Measurements from ENCODE around the gene ABCB11.
A peak's percentile ranks its signal among the peaks of the same experiment; 100 is the strongest.

Gene ABCB11

GRCh38 chr2:169031202-169031601 is at the start of gene ABCB11:
Gene ABCB11, minus strand, starts transcription at chr2:169031324. Its CDS starts 13,199 bp downstream, at chr2:169018125.
- Histone ChIP-seq H3K27me3 (ENCODE audit: control insufficient read depth in 1 of 2, insufficient read depth in 2 of 2, low read length in 2 of 2) (no peaks in the 10 kb centered on the region), H3K27ac (ENCODE audit: low read depth, low read length) (no peak within 1 kb of the TSS), H3K36me3 (ENCODE audit: control insufficient read depth in 1 of 2, insufficient read depth in 2 of 2, low read length in 2 of 2) (no peaks in the 10 kb centered on the region), H3K4me3 (ENCODE audit: low read depth in 1 of 2, low read length in 2 of 2) (no peak within 1 kb of the TSS), H3K4me1 (ENCODE audit: control insufficient read depth in 1 of 2, insufficient read depth in 2 of 2, low read length in 2 of 2) (peaks cover 0 to 6% of the 10 kb centered on the region in 2 donors), H3K9ac (ENCODE audit: low read depth in 1 of 2, low read length in 2 of 2) (no peak within 1 kb of the TSS), H3K9me3 (ENCODE audit: control insufficient read depth in 1 of 2, low read length in 2 of 2) (no peaks in the 10 kb centered on the region)

GRCh38 chr2:169080250-169081069 is 49.3 kb upstream of the ABCB11 start:
- Histone ChIP-seq H3K27ac (ENCODE audit: low read depth, low read length) (no peak overlapping the region), H3K36me3 (ENCODE audit: control insufficient read depth in 1 of 2, insufficient read depth in 2 of 2, low read length in 2 of 2) (no peaks in the 10 kb centered on the region), H3K9me3 (ENCODE audit: control insufficient read depth in 1 of 2, low read length in 2 of 2) (no peaks in the 10 kb centered on the region), H3K4me3 (ENCODE audit: low read depth in 1 of 2, low read length in 2 of 2) (no peak overlapping the region), H3K4me1 (ENCODE audit: control insufficient read depth in 1 of 2, insufficient read depth in 2 of 2, low read length in 2 of 2) (no peaks in the 10 kb centered on the region), H3K9ac (ENCODE audit: low read depth in 1 of 2, low read length in 2 of 2) (no peak overlapping the region), H3K27me3 (ENCODE audit: control insufficient read depth in 1 of 2, insufficient read depth in 2 of 2, low read length in 2 of 2) (peaks cover 0 to 4% of the 10 kb centered on the region in 2 donors)

GRCh38 chr2:169077674-169078240 is 46.6 kb upstream of the ABCB11 start:
- no peaks in the 10 kb centered on the region for H3K9me3 ChIP-seq (ENCODE audit: control insufficient read depth in 1 of 2, low read length in 2 of 2)
- H3K9ac ChIP-seq (ENCODE audit: low read depth in 1 of 2, low read length in 2 of 2) = no peak overlapping the region
- H3K4me3 ChIP-seq (ENCODE audit: low read depth in 1 of 2, low read length in 2 of 2) = no peak overlapping the region
- H3K4me1 ChIP-seq (ENCODE audit: control insufficient read depth in 1 of 2, insufficient read depth in 2 of 2, low read length in 2 of 2) = peaks cover 0 to 4% of the 10 kb centered on the region in 2 donors
- H3K27ac ChIP-seq (ENCODE audit: low read depth, low read length) = no peak overlapping the region
- H3K36me3 ChIP-seq (ENCODE audit: control insufficient read depth in 1 of 2, insufficient read depth in 2 of 2, low read length in 2 of 2) = no peaks in the 10 kb centered on the region
- H3K27me3 ChIP-seq (ENCODE audit: control insufficient read depth in 1 of 2, insufficient read depth in 2 of 2, low read length in 2 of 2) = peaks cover 0 to 4% of the 10 kb centered on the region in 2 donors

DNA sequence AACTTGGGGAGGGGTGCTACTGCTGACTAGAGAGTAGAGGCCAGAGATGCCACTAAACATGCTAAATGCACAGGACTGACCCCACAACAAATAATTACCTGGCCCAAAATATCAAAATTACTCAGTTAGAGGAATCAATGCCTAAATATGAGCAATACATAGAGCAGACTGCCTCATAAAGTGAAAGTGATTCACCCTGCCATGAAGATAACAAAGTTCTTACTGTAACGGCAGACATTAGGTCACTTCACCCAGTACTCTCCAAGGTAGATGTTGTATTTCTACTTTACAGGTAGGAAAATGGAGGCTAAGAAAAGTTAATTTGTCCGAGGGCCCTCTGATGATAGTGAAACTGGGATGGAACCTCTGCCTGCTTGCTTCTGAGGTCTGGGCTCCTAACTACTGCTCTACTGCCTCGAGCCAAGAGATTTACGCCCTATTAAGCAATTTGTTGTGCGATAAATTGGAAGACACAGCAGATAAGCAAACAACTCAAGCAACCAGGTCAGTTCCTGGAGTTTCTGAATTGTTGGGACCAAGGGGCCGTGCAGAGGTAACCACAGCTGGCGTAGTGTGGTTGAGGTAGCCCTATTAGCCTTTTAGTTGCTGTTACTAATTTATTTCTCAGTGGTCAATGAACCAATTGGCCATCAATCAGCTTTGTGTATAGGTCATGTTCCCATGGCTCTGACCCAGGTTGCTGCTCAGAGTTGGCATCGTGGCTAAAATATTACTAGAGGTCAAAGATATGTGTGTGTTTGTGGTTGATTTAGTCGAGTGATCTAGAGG is 43.0 kb upstream of the ABCB11 start:
- Histone ChIP-seq H3K27me3 (ENCODE audit: control insufficient read depth in 1 of 2, insufficient read depth in 2 of 2, low read length in 2 of 2) (peaks cover 4 to 7% of the 10 kb centered on the region in 2 donors), H3K9me3 (ENCODE audit: control insufficient read depth in 1 of 2, low read length in 2 of 2) (no peaks in the 10 kb centered on the region), H3K9ac (ENCODE audit: low read depth in 1 of 2, low read length in 2 of 2) (no peak overlapping the region), H3K27ac (ENCODE audit: low read depth, low read length) (no peak overlapping the region), H3K4me1 (ENCODE audit: control insufficient read depth in 1 of 2, insufficient read depth in 2 of 2, low read length in 2 of 2) (peaks cover 0 to 4% of the 10 kb centered on the region in 2 donors), H3K4me3 (ENCODE audit: low read depth in 1 of 2, low read length in 2 of 2) (peak overlapping the region in 1 of 2 donors; percentile 8), H3K36me3 (ENCODE audit: control insufficient read depth in 1 of 2, insufficient read depth in 2 of 2, low read length in 2 of 2) (no peaks in the 10 kb centered on the region)

GRCh38 chr2:169073211-169073962 is 42.3 kb upstream of the ABCB11 start:
- H3K27ac ChIP-seq (ENCODE audit: low read depth, low read length) = no peak overlapping the region
- no peak overlapping the region for H3K4me3 ChIP-seq (ENCODE audit: low read depth in 1 of 2, low read length in 2 of 2)

GRCh38 chr2:169072163-169072925 is 41.2 kb upstream of the ABCB11 start:
- no peak overlapping the region for H3K27ac ChIP-seq (ENCODE audit: low read depth, low read length)
- no peaks in the 10 kb centered on the region for H3K9me3 ChIP-seq (ENCODE audit: control insufficient read depth in 1 of 2, low read length in 2 of 2)
- peaks cover 0 to 7% of the 10 kb centered on the region in 2 donors for H3K27me3 ChIP-seq (ENCODE audit: control insufficient read depth in 1 of 2, insufficient read depth in 2 of 2, low read length in 2 of 2)
- peaks cover 0 to 4% of the 10 kb centered on the region in 2 donors for H3K4me1 ChIP-seq (ENCODE audit: control insufficient read depth in 1 of 2, insufficient read depth in 2 of 2, low read length in 2 of 2)
- no peak overlapping the region for H3K4me3 ChIP-seq (ENCODE audit: low read depth in 1 of 2, low read length in 2 of 2)
- no peak overlapping the region for H3K9ac ChIP-seq (ENCODE audit: low read depth in 1 of 2, low read length in 2 of 2)
- H3K36me3 ChIP-seq (ENCODE audit: control insufficient read depth in 1 of 2, insufficient read depth in 2 of 2, low read length in 2 of 2) = no peaks in the 10 kb centered on the region

More at GRCh38 chr2:169073211-169073962, 42.3 kb upstream of the ABCB11 start:
- H3K9me3 ChIP-seq (ENCODE audit: control insufficient read depth in 1 of 2, low read length in 2 of 2) = no peaks in the 10 kb centered on the region
- no peaks in the 10 kb centered on the region for H3K36me3 ChIP-seq (ENCODE audit: control insufficient read depth in 1 of 2, insufficient read depth in 2 of 2, low read length in 2 of 2)
- peaks cover 0 to 4% of the 10 kb centered on the region in 2 donors for H3K4me1 ChIP-seq (ENCODE audit: control insufficient read depth in 1 of 2, insufficient read depth in 2 of 2, low read length in 2 of 2)
- H3K9ac ChIP-seq (ENCODE audit: low read depth in 1 of 2, low read length in 2 of 2) = no peak overlapping the region
- H3K27me3 ChIP-seq (ENCODE audit: control insufficient read depth in 1 of 2, insufficient read depth in 2 of 2, low read length in 2 of 2) = peaks cover 4 to 7% of the 10 kb centered on the region in 2 donors

DNA sequence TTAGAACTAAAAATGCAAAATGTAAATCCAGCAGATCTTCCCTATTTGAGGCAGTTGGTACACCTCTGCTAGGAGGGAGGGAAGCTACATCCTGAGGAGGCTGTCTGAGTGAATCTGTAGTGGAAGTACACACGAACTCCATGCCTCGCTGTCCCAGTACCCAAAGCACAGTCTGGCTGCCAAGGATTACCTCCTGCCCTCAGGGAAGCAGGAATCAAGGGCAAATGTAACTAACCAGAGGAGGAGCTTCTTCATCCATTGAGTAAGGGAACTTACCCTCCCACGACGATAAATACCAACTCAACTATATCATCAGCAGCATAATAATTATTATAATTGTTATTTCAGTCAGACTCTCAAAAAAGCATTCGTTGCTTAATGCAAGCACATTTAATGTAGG is 40.3 kb upstream of the ABCB11 start:
- H3K27me3 ChIP-seq (ENCODE audit: control insufficient read depth in 1 of 2, insufficient read depth in 2 of 2, low read length in 2 of 2) = peaks cover 0 to 7% of the 10 kb centered on the region in 2 donors
- no peak overlapping the region for H3K9ac ChIP-seq (ENCODE audit: low read depth in 1 of 2, low read length in 2 of 2)
- no peaks in the 10 kb centered on the region for H3K36me3 ChIP-seq (ENCODE audit: control insufficient read depth in 1 of 2, insufficient read depth in 2 of 2, low read length in 2 of 2)
- no peaks in the 10 kb centered on the region for H3K9me3 ChIP-seq (ENCODE audit: control insufficient read depth in 1 of 2, low read length in 2 of 2)
- no peak overlapping the region for H3K4me3 ChIP-seq (ENCODE audit: low read depth in 1 of 2, low read length in 2 of 2)
- peaks cover 0 to 4% of the 10 kb centered on the region in 2 donors for H3K4me1 ChIP-seq (ENCODE audit: control insufficient read depth in 1 of 2, insufficient read depth in 2 of 2, low read length in 2 of 2)
- H3K27ac ChIP-seq (ENCODE audit: low read depth, low read length) = no peak overlapping the region

DNA sequence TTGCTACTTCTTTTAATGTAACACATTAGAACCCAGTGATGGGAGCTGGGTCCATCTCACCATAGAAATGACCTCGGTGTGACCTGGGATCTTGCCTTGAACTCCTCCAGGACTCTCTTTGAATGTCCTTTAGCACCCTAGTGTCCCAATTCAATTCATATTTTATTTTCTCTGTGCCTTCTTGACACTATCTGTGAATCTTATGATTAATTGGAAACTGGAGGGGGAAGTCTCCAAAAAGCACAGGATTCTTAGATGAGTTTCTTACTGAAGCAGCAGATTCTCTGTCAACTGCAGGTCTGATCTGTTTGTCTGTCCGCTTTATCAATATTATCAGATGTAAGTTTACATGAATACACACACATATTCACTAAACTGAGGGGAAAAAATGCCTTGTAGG is 38.7 kb upstream of the ABCB11 start:
- H3K4me1 ChIP-seq (ENCODE audit: control insufficient read depth in 1 of 2, insufficient read depth in 2 of 2, low read length in 2 of 2) = peaks cover 0 to 4% of the 10 kb centered on the region in 2 donors
- peaks cover 0 to 7% of the 10 kb centered on the region in 2 donors for H3K27me3 ChIP-seq (ENCODE audit: control insufficient read depth in 1 of 2, insufficient read depth in 2 of 2, low read length in 2 of 2)
- no peak overlapping the region for H3K9ac ChIP-seq (ENCODE audit: low read depth in 1 of 2, low read length in 2 of 2)
- no peak overlapping the region for H3K27ac ChIP-seq (ENCODE audit: low read depth, low read length)
- no peaks in the 10 kb centered on the region for H3K36me3 ChIP-seq (ENCODE audit: control insufficient read depth in 1 of 2, insufficient read depth in 2 of 2, low read length in 2 of 2)
- H3K4me3 ChIP-seq (ENCODE audit: low read depth in 1 of 2, low read length in 2 of 2) = no peak overlapping the region
- no peaks in the 10 kb centered on the region for H3K9me3 ChIP-seq (ENCODE audit: control insufficient read depth in 1 of 2, low read length in 2 of 2)

GRCh38 chr2:169069341-169069740 is 38.2 kb upstream of the ABCB11 start, which contains the start of gene DHRS9:
Gene DHRS9, plus strand, starts transcription at chr2:169069563. Its CDS starts 12,019 bp downstream, at chr2:169081582.
- no peak within 1 kb of the TSS for H3K27ac ChIP-seq (ENCODE audit: low read depth, low read length)
- no peaks in the 10 kb centered on the region for H3K36me3 ChIP-seq (ENCODE audit: control insufficient read depth in 1 of 2, insufficient read depth in 2 of 2, low read length in 2 of 2)
- no peak within 1 kb of the TSS for H3K4me3 ChIP-seq (ENCODE audit: low read depth in 1 of 2, low read length in 2 of 2)
- H3K4me1 ChIP-seq (ENCODE audit: control insufficient read depth in 1 of 2, insufficient read depth in 2 of 2, low read length in 2 of 2) = peaks cover 0 to 4% of the 10 kb centered on the region in 2 donors
- peaks cover 0 to 7% of the 10 kb centered on the region in 2 donors for H3K27me3 ChIP-seq (ENCODE audit: control insufficient read depth in 1 of 2, insufficient read depth in 2 of 2, low read length in 2 of 2)
- H3K9ac ChIP-seq (ENCODE audit: low read depth in 1 of 2, low read length in 2 of 2) = no peak within 1 kb of the TSS
- no peaks in the 10 kb centered on the region for H3K9me3 ChIP-seq (ENCODE audit: control insufficient read depth in 1 of 2, low read length in 2 of 2)

All from duodenal mucosa (tissue), 2 donors.